ENCODE data around the gene SYNE3. TPM values are rescaled to one million over a fixed set of nuclear protein-coding genes. Genes with fewer than 3 reads are reported as not detected.

The SYNE3 gene
- total RNA-seq, 4 donors from 2014 or later, result 4.9 to 36.1 (median 15.2) TPM

DNA sequence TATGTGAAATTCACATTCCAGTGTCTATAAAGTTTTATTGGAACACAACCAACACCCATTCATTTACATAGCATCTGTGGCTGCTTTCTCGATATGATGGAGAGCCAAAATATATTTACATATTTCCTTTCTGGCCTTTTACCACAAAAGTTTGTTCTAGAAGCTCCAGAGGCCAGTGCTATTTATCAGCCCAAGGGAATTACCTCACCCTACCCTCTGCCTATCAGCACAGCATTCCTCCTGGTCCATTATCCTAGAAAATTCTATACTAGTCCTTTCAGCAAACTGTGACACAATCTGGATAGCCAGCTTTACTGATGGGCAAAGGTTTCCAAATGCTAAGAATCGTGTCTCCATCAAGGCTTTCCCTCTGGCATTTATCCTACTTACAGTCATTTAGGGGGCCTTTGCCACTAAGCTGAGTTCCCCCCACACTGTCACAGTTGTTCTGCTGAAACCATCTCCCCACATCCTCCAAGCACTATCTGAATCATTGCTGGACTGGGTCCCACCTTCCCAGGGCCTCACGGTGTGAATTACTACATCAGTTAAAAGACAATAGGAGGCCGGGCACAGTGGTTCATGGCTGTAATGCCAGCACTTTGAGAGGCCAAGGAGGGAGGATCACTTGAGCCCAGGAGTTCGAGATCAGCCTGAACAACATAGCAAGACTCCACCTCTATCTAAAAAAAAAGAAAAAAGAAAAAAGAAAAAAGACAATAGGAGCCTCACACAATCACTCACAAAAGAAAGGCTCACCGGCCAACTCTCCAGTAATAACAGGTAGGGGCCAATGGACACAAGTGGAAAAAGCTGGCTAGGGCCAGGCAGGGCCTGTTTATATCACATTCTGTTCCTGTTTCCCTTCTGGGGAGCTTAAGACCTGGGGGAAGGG, 12.1 kb downstream of the SYNE3 start:
- DNase-seq, result no peak
- H3K9me3 ChIP-seq, result no peaks in the 10 kb centered on the region
- peaks cover 6 to 7% of the 10 kb centered on the region in 2 donors for H3K4me1 ChIP-seq
- H3K27ac ChIP-seq, result no peak overlapping the region
- no peak overlapping the region for H3K4me3 ChIP-seq
- no peaks in the 10 kb centered on the region for H3K36me3 ChIP-seq
- H3K27me3 ChIP-seq, result no peaks in the 10 kb centered on the region
- intact Hi-C loops (cut with DNase I; ENCODE audit: low total_unique reads), result no loop called here
- TF ChIP-seq, protein P1, sequence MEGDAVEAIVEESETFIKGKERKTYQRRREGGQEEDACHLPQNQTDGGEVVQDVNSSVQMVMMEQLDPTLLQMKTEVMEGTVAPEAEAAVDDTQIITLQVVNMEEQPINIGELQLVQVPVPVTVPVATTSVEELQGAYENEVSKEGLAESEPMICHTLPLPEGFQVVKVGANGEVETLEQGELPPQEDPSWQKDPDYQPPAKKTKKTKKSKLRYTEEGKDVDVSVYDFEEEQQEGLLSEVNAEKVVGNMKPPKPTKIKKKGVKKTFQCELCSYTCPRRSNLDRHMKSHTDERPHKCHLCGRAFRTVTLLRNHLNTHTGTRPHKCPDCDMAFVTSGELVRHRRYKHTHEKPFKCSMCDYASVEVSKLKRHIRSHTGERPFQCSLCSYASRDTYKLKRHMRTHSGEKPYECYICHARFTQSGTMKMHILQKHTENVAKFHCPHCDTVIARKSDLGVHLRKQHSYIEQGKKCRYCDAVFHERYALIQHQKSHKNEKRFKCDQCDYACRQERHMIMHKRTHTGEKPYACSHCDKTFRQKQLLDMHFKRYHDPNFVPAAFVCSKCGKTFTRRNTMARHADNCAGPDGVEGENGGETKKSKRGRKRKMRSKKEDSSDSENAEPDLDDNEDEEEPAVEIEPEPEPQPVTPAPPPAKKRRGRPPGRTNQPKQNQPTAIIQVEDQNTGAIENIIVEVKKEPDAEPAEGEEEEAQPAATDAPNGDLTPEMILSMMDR (IDR thresholded peaks at IDR 0.05), result no peak
- no peak for TF ChIP-seq POLR2A (IDR thresholded peaks at IDR 0.05)

DNA sequence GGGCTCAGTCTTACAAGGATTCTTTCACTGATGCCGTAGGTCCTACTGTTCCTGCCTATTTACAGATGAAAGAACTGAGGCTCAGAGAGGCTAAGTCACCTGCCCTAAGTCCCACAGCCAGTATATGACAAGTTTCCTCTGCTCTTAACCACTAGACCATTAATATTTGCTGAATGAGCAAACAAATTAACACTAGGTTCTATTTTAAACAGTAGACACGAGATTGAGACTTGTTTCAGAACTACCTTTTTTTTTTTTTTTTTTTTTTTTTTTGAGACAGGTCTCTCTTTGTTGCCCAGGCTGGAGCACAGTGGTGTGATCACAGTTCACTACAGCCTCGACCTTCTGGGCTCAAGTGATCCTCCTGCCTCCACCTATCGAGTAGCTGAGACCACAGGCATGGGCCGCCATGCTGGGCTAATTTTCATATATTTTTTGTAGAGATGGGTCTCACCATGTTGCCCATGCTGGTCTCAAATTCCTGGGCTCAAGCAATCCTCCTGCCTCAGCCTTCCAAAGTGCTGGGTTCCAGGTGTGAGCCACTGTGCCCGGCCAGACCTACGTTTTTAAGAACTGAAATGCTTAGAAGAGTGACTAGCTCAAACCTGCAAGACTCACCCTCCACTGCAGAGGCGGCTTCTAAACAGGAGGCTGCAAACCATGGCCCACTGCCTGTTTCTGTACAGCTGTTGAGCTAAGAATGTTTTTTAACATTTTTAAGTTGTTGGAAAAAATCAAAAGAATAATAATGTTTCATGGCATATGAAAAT, 12.9 kb downstream of the SYNE3 start:
- H3K36me3 ChIP-seq, result no peaks in the 10 kb centered on the region
- no peak for TF ChIP-seq POLR2A (IDR thresholded peaks at IDR 0.05)
- TF ChIP-seq, protein P1 (IDR thresholded peaks at IDR 0.05), result no peak
- no peaks in the 10 kb centered on the region for H3K9me3 ChIP-seq
- no peak overlapping the region for H3K27ac ChIP-seq
- intact Hi-C loops (cut with DNase I; ENCODE audit: low total_unique reads), result no loop called here
- no peaks in the 10 kb centered on the region for H3K27me3 ChIP-seq
- H3K4me1 ChIP-seq, result peaks cover 6 to 7% of the 10 kb centered on the region in 2 donors
- H3K4me3 ChIP-seq, result no peak overlapping the region
- DNase-seq, result no peak

DNA sequence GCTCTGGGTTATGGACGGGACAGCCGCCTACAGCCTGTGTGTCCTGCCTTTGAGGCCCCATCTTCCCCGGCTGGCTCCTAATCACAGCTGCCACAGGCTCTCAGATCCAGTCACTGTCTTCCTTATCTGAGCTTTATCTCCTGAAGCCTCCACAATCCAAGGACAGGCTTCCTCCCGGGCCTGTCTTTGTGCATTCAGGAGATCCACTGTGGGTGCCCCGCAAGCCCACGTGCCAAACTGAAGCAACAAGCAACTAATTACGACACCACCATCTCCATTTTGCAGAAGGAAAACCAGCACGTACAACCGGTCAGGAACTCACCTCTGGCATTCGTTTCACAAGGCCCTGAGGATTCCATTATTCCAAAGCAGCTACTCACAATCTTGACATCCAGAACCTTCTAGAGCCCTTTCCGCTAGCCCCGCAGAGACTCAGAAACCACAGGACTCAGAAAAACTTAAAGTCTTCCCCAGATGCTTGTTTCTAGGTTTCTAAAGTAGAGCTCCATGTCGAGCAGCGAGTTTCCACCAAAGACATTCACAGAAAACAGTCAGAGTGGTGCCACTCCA, 14.0 kb downstream of the SYNE3 start:
- intact Hi-C loops (cut with DNase I; ENCODE audit: low total_unique reads), result no loop called here
- H3K4me1 ChIP-seq, result peaks cover 2 to 5% of the 10 kb centered on the region in 2 donors
- H3K27me3 ChIP-seq, result no peaks in the 10 kb centered on the region
- no peak overlapping the region for H3K4me3 ChIP-seq
- H3K9me3 ChIP-seq, result no peaks in the 10 kb centered on the region
- H3K36me3 ChIP-seq, result no peaks in the 10 kb centered on the region
- DNase-seq, result no peak
- no peak for TF ChIP-seq POLR2A (IDR thresholded peaks at IDR 0.05)
- TF ChIP-seq, protein P1 (IDR thresholded peaks at IDR 0.05), result no peak
- H3K27ac ChIP-seq, result no peak overlapping the region

DNA sequence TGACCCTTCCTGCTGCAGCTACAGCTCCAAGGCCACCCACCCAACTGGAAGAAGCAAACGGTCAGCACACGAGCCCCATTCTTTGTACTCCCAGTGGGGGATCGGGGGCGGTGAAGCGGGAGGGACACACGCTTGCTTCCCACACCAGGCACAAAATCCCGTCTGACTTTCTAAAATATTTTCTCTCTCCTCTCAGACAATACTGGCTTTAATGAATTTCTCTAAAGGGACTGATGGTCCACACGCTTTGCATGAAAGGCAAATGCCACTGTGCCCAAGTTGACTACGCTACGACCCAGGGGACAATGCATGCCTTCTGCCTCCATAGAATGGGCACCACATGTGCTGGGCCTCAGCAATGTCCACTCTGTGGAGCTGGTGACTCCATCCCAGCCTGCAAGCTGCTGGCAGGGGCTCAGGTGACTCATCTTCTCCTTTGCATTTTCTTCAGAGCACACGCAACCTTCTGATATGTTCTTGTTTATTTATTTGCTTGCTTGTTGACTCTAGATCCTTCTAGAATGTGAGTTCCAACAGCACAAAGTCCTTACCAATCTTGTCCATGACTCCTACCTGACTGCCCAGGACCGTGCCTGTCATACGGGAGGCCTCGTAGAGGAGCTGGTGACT, 15.6 kb downstream of the SYNE3 start:
- Histone ChIP-seq H3K4me3 (no peak overlapping the region), H3K36me3 (no peaks in the 10 kb centered on the region), H3K27ac (peak overlapping the region; percentile 50 to 60), H3K4me1 (peaks cover 6 to 13% of the 10 kb centered on the region in 2 donors), H3K27me3 (no peaks in the 10 kb centered on the region), H3K9me3 (no peaks in the 10 kb centered on the region)
- TF ChIP-seq, protein P1 (IDR thresholded peaks at IDR 0.05), result no peak
- TF ChIP-seq POLR2A (IDR thresholded peaks at IDR 0.05), result no peak
- intact Hi-C loops (cut with DNase I; ENCODE audit: low total_unique reads), result no loop called here
- peak; percentile 61 to 64 for DNase-seq
